ENCODE results near the gene ALDH3B2. TPM values are rescaled to one million over a fixed set of nuclear protein-coding genes. Genes with fewer than 3 reads are reported as not detected.

The ALDH3B2 gene
- total RNA-seq, 4 donors from 2014 or later, result not detected

GRCh38 chr11:67636962-67637361 lies 37.5 kb downstream of the ALDH3B2 start:
- Histone ChIP-seq H3K27ac (no peak overlapping the region), H3K36me3 (no peaks in the 10 kb centered on the region), H3K4me3 (no peak overlapping the region), H3K4me1 (no peaks in the 10 kb centered on the region), H3K9me3 (no peaks in the 10 kb centered on the region), H3K27me3 (peaks cover 6 to 15% (median 9%) of the 10 kb centered on the region in 3 donors)
- intact Hi-C loops (cut with DNase I; ENCODE audit: low total_unique reads), result no loop called here
- no peak for ATAC-seq
- in situ Hi-C loops (cut with MboI; ENCODE audit: low sequenced_read_pairs in 4 of 4), result no loop called here
- TF ChIP-seq, protein P1, sequence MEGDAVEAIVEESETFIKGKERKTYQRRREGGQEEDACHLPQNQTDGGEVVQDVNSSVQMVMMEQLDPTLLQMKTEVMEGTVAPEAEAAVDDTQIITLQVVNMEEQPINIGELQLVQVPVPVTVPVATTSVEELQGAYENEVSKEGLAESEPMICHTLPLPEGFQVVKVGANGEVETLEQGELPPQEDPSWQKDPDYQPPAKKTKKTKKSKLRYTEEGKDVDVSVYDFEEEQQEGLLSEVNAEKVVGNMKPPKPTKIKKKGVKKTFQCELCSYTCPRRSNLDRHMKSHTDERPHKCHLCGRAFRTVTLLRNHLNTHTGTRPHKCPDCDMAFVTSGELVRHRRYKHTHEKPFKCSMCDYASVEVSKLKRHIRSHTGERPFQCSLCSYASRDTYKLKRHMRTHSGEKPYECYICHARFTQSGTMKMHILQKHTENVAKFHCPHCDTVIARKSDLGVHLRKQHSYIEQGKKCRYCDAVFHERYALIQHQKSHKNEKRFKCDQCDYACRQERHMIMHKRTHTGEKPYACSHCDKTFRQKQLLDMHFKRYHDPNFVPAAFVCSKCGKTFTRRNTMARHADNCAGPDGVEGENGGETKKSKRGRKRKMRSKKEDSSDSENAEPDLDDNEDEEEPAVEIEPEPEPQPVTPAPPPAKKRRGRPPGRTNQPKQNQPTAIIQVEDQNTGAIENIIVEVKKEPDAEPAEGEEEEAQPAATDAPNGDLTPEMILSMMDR (IDR thresholded peaks at IDR 0.05 in 4 of 5, conservative IDR thresholded peaks at IDR 0.05 in 1 of 5), result no peak
- no peak for TF ChIP-seq POLR2A (IDR thresholded peaks at IDR 0.05)
- no peak for DNase-seq

DNA sequence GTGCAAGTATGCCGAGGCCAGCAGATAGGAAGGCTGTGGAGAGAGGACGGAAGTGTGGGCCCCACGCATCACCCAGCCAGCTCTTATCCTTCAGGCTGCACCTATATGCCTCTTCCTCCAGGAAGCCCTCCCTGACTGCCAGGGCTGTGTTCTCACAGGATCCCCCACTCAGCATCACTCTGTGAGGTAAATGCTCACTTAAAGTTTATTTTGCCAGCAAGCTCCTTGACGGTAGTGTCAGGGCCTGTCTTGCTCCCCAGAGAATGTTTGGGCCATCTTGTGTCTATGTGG lies 39.2 kb downstream of the ALDH3B2 start:
- DNase-seq, result no peak
- TF ChIP-seq POLR2A (IDR thresholded peaks at IDR 0.05), result no peak
- TF ChIP-seq, protein P1 (IDR thresholded peaks at IDR 0.05 in 4 of 5, conservative IDR thresholded peaks at IDR 0.05 in 1 of 5), result no peak
- no peaks in the 10 kb centered on the region for H3K9me3 ChIP-seq
- no peak overlapping the region for H3K27ac ChIP-seq
- ATAC-seq, result no peak
- intact Hi-C loops (cut with DNase I; ENCODE audit: low total_unique reads), result no loop called here
- no peak overlapping the region for H3K4me3 ChIP-seq
- in situ Hi-C loops (cut with MboI; ENCODE audit: low sequenced_read_pairs in 4 of 4), result no loop called here
- H3K4me1 ChIP-seq, result peaks cover 2 to 5% of the 10 kb centered on the region in 2 donors
- no peaks in the 10 kb centered on the region for H3K36me3 ChIP-seq
- H3K27me3 ChIP-seq, result peaks cover 1 to 10% (median 5%) of the 10 kb centered on the region in 3 donors

GRCh38 chr11:67634366-67635230 lies 39.8 kb downstream of the ALDH3B2 start:
- DNase-seq, result no peak
- intact Hi-C loops (cut with DNase I; ENCODE audit: low total_unique reads) (loop anchor here (5.0 kb wide), 1 partner anchor 173 kb away; no protein-coding TSS in a partner anchor), in situ Hi-C loops (cut with MboI; ENCODE audit: low sequenced_read_pairs in 4 of 4) (no loop called here)
- Histone ChIP-seq H3K4me1 (peaks cover 2 to 5% of the 10 kb centered on the region in 2 donors), H3K4me3 (no peak overlapping the region), H3K36me3 (no peaks in the 10 kb centered on the region), H3K27me3 (peaks cover 0 to 4% (median under 1%) of the 10 kb centered on the region in 3 donors), H3K9me3 (no peaks in the 10 kb centered on the region), H3K27ac (no peak overlapping the region)
- no peak for ATAC-seq
- TF ChIP-seq, protein P1 (IDR thresholded peaks at IDR 0.05 in 4 of 5, conservative IDR thresholded peaks at IDR 0.05 in 1 of 5), result no peak
- TF ChIP-seq POLR2A (IDR thresholded peaks at IDR 0.05), result no peak

- H3K27ac ChIP-seq, result no peak overlapping the region
- H3K4me1 ChIP-seq, result peaks cover 5% of the 10 kb centered on the region in 2 donors
- intact Hi-C loops (cut with DNase I; ENCODE audit: low total_unique reads) (loop anchor here (5.0 kb wide), 1 partner anchor 173 kb away; no protein-coding TSS in a partner anchor), in situ Hi-C loops (cut with MboI; ENCODE audit: low sequenced_read_pairs in 4 of 4) (no loop called here)
- H3K27me3 ChIP-seq, result no peaks in the 10 kb centered on the region
- no peaks in the 10 kb centered on the region for H3K36me3 ChIP-seq
- ATAC-seq (no peak), DNase-seq (no peak)
- H3K4me3 ChIP-seq, result no peak overlapping the region
- no peaks in the 10 kb centered on the region for H3K9me3 ChIP-seq
- no peak for TF ChIP-seq POLR2A (IDR thresholded peaks at IDR 0.05)
- TF ChIP-seq, protein P1 (IDR thresholded peaks at IDR 0.05 in 4 of 5, conservative IDR thresholded peaks at IDR 0.05 in 1 of 5), result no peak
Measured at GRCh38 chr11:67633758-67634365, 40.6 kb downstream of the ALDH3B2 start.

All from gastrocnemius medialis (tissue), 4 donors.